Measurements from ENCODE around the gene CES1.

GRCh38 chr16:55778757-55779156 lies 54.1 kb downstream of the CES1 start:
- no peak for TF ChIP-seq CTCF (IDR thresholded peaks at IDR 0.05)
- no peak for TF ChIP-seq POLR2A (IDR thresholded peaks at IDR 0.05)

All from thyroid gland (tissue), 4 donors.